Right lobe of liver (tissue), 6 donors: Measurements from ENCODE around the gene SERPINE3. TPM values are rescaled to one million over a fixed set of nuclear protein-coding genes. Genes with fewer than 3 reads are reported as not detected.

ENCODE experiments used
- ATAC-seq, 4 donors: fragments of 200-7000 bp; cut with Tn5 transposase; one replicate each; pipeline ENCODE4 v1.9.1; 2020; ENCODE audit warnings: mild to moderate bottlenecking in 4 of 4, moderate library complexity in 4 of 4
- DNase-seq, 3 donors: peaks; one replicate each; pipeline ENCODE4 v3.0.0-alpha.2; 2020
- H3K27ac ChIP-seq, 3 donors: fragments of 200-600 bp; one replicate each; pipeline ENCODE4 v1.8.0; 2022
- H3K27me3 ChIP-seq, 2 donors: fragments of 200-600 bp; one replicate each; pipeline ENCODE4 v1.8.0; 2022
- H3K36me3 ChIP-seq, 4 donors: fragments of 200-600 bp; sonication (generic) in 1 of 4; one replicate each; pipeline versions ENCODE4 v1.5.1 to v1.8.0; 2017 to 2022; ENCODE audit warnings: control low read depth in 1 of 4
- H3K4me1 ChIP-seq, 4 donors: fragments of 200-600 bp; sonication (generic) in 1 of 4; one replicate each; pipeline versions ENCODE4 v1.5.1 to v1.8.0; 2017 to 2022; ENCODE audit warnings: control low read depth in 1 of 4
- H3K4me3 ChIP-seq, 3 donors: fragments of 200-600 bp; one replicate each; pipeline ENCODE4 v1.8.0; 2022
- H3K9me3 ChIP-seq, 4 donors: fragments of 200-600 bp; sonication (generic) in 1 of 4; one replicate each; pipeline versions ENCODE4 v1.5.1 to v1.8.0; 2017 to 2022; ENCODE audit warnings: control low read depth in 1 of 4
- CTCF ChIP-seq, 4 donors: fragments of 200-600 bp in 3 of 4; fragments of 450-650 bp in 1 of 4; IDR thresholded peaks; one replicate each; pipeline versions ENCODE4 v1.5.1 to v1.8.0; 2016 to 2022; ENCODE audit warnings: antibody characterized with exemption in 4 of 4, mild to moderate bottlenecking in 2 of 4
- POLR2A ChIP-seq: fragments of 450-650 bp; IDR thresholded peaks from one replicate; pipeline ENCODE4 v1.6.1; 2017; ENCODE audit warnings: antibody characterized with exemption, mild to moderate bottlenecking
- WGBS: methylation state at CpG from one replicate; pipeline ENCODE4 v1.1.6; 2018; ENCODE audit warnings: low coverage, low lambda C conversion rate; ENCODE audit not compliant: insufficient coverage; ENCODE audit errors: missing lambda C conversion rate; 5-methylcytosine and 5-hydroxymethylcytosine counted together
- intact Hi-C, 2 donors: fragments of 100-400 bp; cut with DNase I; formaldehyde crosslinking; loops; one replicate each; pipeline versions ENCODE4 v1.11.2 to v1.14.1; 2022
- total RNA-seq, 6 experiments: library from RNA; depleted of rRNA in 2 of 6; stranded (reverse); fragments of >200 nt in 2 of 6; fragmentation: NEBNext Ultra II Directional in 3 of 6; extraction: Animal tissue kit (Norgen Biotek cat#: 25700) in 3 of 6; gene quantifications; one replicate each; pipeline versions ENCODE4 v1.1.0 to v1.2.4, GENCODE V29; 2016 to 2023
- donor health status: DM: no; HTN: yes; CAD: no.
- donor health status: DM: no; HTN: no; CAD: no.
- donor health status: DM: no; HTN: no; CAD: no.
- donor health status: DM: no; HTN: yes; CAD: no.
- donor health status: DM: no; HTN: yes; CAD: no.

SERPINE3 gene
- total RNA-seq, 6 experiments from 2014 or later = not detected

GRCh38 chr13:51308781-51309180 is 30.7 kb upstream of the SERPINE3 start:
- ATAC-seq (no peak), DNase-seq (no peak)
- H3K36me3 ChIP-seq = no peaks in the 10 kb centered on the region
- H3K9me3 ChIP-seq = no peaks in the 10 kb centered on the region
- no peaks in the 10 kb centered on the region for H3K4me1 ChIP-seq
- intact Hi-C loops = no loop called here
- WGBS = 67% methylated on average over 6 of the region's 6 CpGs
- no peak overlapping the region for H3K4me3 ChIP-seq
- no peaks in the 10 kb centered on the region for H3K27me3 ChIP-seq
- no peak overlapping the region for H3K27ac ChIP-seq
- TF ChIP-seq POLR2A = no peak
- no peak for TF ChIP-seq CTCF (IDR thresholded peaks at IDR 0.05)

GRCh38 chr13:51311231-51311630 is 28.3 kb upstream of the SERPINE3 start:
- Histone ChIP-seq H3K27ac (no peak overlapping the region), H3K9me3 (no peaks in the 10 kb centered on the region), H3K36me3 (no peaks in the 10 kb centered on the region), H3K4me3 (no peak overlapping the region), H3K4me1 (no peaks in the 10 kb centered on the region), H3K27me3 (no peaks in the 10 kb centered on the region)
- ATAC-seq (no peak), DNase-seq (no peak)
- 91% methylated on average over 2 of the region's 2 CpGs for WGBS
- TF ChIP-seq CTCF (IDR thresholded peaks at IDR 0.05) (no peak), POLR2A (no peak)
- intact Hi-C loops = no loop called here

- Histone ChIP-seq H3K27me3 (no peaks in the 10 kb centered on the region), H3K27ac (no peak overlapping the region), H3K4me1 (no peaks in the 10 kb centered on the region), H3K9me3 (no peaks in the 10 kb centered on the region), H3K4me3 (no peak overlapping the region), H3K36me3 (no peaks in the 10 kb centered on the region)
- no peak for ATAC-seq
- TF ChIP-seq POLR2A (no peak), CTCF (IDR thresholded peaks at IDR 0.05) (no peak)
- no peak for DNase-seq
- intact Hi-C loops = no loop called here
- 95% methylated on average over 3 of the region's 5 CpGs for WGBS
Observed at GRCh38 chr13:51311957-51312520, 27.5 kb upstream of the SERPINE3 start.

- Histone ChIP-seq H3K27ac (no peak overlapping the region), H3K9me3 (no peaks in the 10 kb centered on the region), H3K27me3 (no peaks in the 10 kb centered on the region), H3K36me3 (no peaks in the 10 kb centered on the region), H3K4me1 (no peaks in the 10 kb centered on the region), H3K4me3 (no peak overlapping the region)
- TF ChIP-seq POLR2A (no peak), CTCF (IDR thresholded peaks at IDR 0.05) (no peak)
- no peak for DNase-seq
- 50% methylated on average over 1 of the region's 1 CpG for WGBS
- intact Hi-C loops = no loop called here
- no peak for ATAC-seq
Observed at GRCh38 chr13:51313619-51314018, 25.9 kb upstream of the SERPINE3 start.

GRCh38 chr13:51317262-51317661 is 22.2 kb upstream of the SERPINE3 start:
- intact Hi-C loops = no loop called here
- no peaks in the 10 kb centered on the region for H3K27me3 ChIP-seq
- no peak overlapping the region for H3K27ac ChIP-seq
- no peak for DNase-seq
- H3K36me3 ChIP-seq = no peaks in the 10 kb centered on the region
- no peaks in the 10 kb centered on the region for H3K9me3 ChIP-seq
- WGBS = 50% methylated on average over 1 of the region's 1 CpG
- no peak overlapping the region for H3K4me3 ChIP-seq
- H3K4me1 ChIP-seq = no peaks in the 10 kb centered on the region
- TF ChIP-seq POLR2A (no peak), CTCF (IDR thresholded peaks at IDR 0.05) (no peak)
- no peak for ATAC-seq
